ENCODE measurements around the gene LYPD6B.

LYPD6B gene

GRCh38 chr2:149076863-149077412 lies 38.4 kb downstream of the LYPD6B start:
- peak; percentile 30 for DNase-seq (ENCODE audit: low read depth)

- DNase-seq (ENCODE audit: low read depth): no peak
Measured at GRCh38 chr2:149077861-149078260, 39.4 kb downstream of the LYPD6B start.

- no peak for DNase-seq (ENCODE audit: low read depth)
Measured at GRCh38 chr2:149080099-149080498, 41.6 kb downstream of the LYPD6B start.

- no peak for DNase-seq (ENCODE audit: low read depth)
Measured at GRCh38 chr2:149080971-149081370, 42.5 kb downstream of the LYPD6B start.

GRCh38 chr2:149082079-149082478 lies 43.6 kb downstream of the LYPD6B start:
- no peak for DNase-seq (ENCODE audit: low read depth)

- DNase-seq (ENCODE audit: low read depth): no peak
Measured at GRCh38 chr2:149082735-149083134, 44.2 kb downstream of the LYPD6B start.

GRCh38 chr2:149084924-149085795 lies 46.7 kb downstream of the LYPD6B start:
- no peak for DNase-seq (ENCODE audit: low read depth)

- peak; percentile 33 for DNase-seq (ENCODE audit: low read depth)
Measured at GRCh38 chr2:149087751-149088150, 49.3 kb downstream of the LYPD6B start.

- DNase-seq (ENCODE audit: low read depth): peak; percentile 38
Measured at GRCh38 chr2:149089068-149089467, 50.6 kb downstream of the LYPD6B start.

- no peak for DNase-seq (ENCODE audit: low read depth)
Measured at GRCh38 chr2:149090706-149091105, 52.2 kb downstream of the LYPD6B start.

GRCh38 chr2:149093579-149093978 lies 55.1 kb downstream of the LYPD6B start:
- DNase-seq (ENCODE audit: low read depth): no peak

GRCh38 chr2:149094217-149095015 lies 55.9 kb downstream of the LYPD6B start:
- DNase-seq (ENCODE audit: low read depth): peak; percentile 56

GRCh38 chr2:149098701-149099100 lies 60.2 kb downstream of the LYPD6B start:
- peak; percentile 54 for DNase-seq (ENCODE audit: low read depth)

GRCh38 chr2:149099298-149099697 lies 60.8 kb downstream of the LYPD6B start:
- DNase-seq (ENCODE audit: low read depth): no peak

GRCh38 chr2:149100739-149101699 lies 62.5 kb downstream of the LYPD6B start:
- DNase-seq (ENCODE audit: low read depth): no peak

- no peak for DNase-seq (ENCODE audit: low read depth)
Measured at GRCh38 chr2:149101818-149102217, 63.3 kb downstream of the LYPD6B start.

GRCh38 chr2:149103081-149103620 lies 64.7 kb downstream of the LYPD6B start:
- DNase-seq (ENCODE audit: low read depth): no peak

- DNase-seq (ENCODE audit: low read depth): peak; percentile 17
Measured at GRCh38 chr2:149104221-149104620, 65.7 kb downstream of the LYPD6B start.

GRCh38 chr2:149112068-149112467 lies 73.6 kb downstream of the LYPD6B start:
- DNase-seq (ENCODE audit: low read depth): no peak

GRCh38 chr2:149112713-149113112 lies 74.2 kb downstream of the LYPD6B start:
- DNase-seq (ENCODE audit: low read depth): no peak

- no peak for DNase-seq (ENCODE audit: low read depth)
Measured at GRCh38 chr2:149115781-149116180, 77.3 kb downstream of the LYPD6B start.
